ENCODE measurements around the gene ANG.

The ANG gene

DNA sequence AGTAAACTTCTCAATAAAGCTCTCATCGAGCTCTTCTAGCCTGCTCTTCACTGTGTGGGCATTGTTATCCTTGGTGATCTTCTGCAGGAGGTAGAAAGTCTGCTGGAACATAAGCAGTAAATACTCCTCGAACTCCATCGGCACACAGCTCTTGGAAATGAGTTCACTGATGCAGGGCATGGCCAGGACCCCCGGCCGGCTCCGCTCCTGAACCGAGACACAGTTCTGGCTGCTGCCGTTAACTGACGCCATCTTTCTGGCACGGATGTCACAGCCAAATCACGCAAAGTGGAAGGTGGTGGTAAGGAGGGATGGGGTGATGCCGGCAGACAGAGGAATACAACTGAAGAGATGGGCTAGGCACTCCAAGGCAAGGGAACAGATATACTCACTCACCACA, 33.5 kb downstream of the ANG start:
- CTCF ChIA-PET = interaction anchor here (0.6 kb wide), 1 partner anchor 44 kb away, joined by 3 read pairs; no protein-coding TSS in a partner anchor
- H3K27ac ChIP-seq (ENCODE audit: extremely low read depth, low read depth, low read length) = no peak overlapping the region
- POLR2A ChIA-PET = no interaction called here
- TF ChIP-seq ZBTB21 (tag by site-specific recombination; IDR thresholded peaks at IDR 0.05) (no peak), ZNF214 (tag by site-specific recombination; IDR thresholded peaks at IDR 0.05; ENCODE audit: borderline replicate concordance) (no peak), ZNF529 (tag by site-specific recombination; IDR thresholded peaks at IDR 0.05; ENCODE audit: insufficient replicate concordance) (no peak), ZFP3 (tag by site-specific recombination; IDR thresholded peaks at IDR 0.05; ENCODE audit: low read depth) (no peak), ZNF624 (tag by site-specific recombination; IDR thresholded peaks at IDR 0.05) (no peak), ZFP37 (tag by site-specific recombination; IDR thresholded peaks at IDR 0.05) (no peak), KLF7 (tag by site-specific recombination; IDR thresholded peaks at IDR 0.05; ENCODE audit: borderline replicate concordance) (no peak)
- TF ChIP-seq, protein P1, sequence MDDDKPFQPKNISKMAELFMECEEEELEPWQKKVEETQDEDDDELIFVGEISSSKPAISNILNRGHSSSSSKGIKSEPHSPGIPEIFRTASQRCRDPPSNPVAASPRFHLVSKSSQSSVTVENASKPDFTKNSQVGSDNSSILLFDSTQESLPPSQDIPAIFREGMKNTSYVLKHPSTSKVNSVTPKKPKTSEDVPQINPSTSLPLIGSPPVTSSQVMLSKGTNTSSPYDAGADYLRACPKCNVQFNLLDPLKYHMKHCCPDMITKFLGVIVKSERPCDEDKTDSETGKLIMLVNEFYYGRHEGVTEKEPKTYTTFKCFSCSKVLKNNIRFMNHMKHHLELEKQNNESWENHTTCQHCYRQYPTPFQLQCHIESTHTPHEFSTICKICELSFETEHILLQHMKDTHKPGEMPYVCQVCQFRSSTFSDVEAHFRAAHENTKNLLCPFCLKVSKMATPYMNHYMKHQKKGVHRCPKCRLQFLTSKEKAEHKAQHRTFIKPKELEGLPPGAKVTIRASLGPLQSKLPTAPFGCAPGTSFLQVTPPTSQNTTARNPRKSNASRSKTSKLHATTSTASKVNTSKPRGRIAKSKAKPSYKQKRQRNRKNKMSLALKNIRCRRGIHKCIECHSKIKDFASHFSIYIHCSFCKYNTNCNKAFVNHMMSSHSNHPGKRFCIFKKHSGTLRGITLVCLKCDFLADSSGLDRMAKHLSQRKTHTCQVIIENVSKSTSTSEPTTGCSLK (tag by site-specific recombination; IDR thresholded peaks at IDR 0.05) = no peak
- TF ChIP-seq, protein P2, sequence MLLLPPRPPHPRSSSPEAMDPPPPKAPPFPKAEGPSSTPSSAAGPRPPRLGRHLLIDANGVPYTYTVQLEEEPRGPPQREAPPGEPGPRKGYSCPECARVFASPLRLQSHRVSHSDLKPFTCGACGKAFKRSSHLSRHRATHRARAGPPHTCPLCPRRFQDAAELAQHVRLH (tag by site-specific recombination; IDR thresholded peaks at IDR 0.05) = no peak
- TF ChIP-seq, protein P3, sequence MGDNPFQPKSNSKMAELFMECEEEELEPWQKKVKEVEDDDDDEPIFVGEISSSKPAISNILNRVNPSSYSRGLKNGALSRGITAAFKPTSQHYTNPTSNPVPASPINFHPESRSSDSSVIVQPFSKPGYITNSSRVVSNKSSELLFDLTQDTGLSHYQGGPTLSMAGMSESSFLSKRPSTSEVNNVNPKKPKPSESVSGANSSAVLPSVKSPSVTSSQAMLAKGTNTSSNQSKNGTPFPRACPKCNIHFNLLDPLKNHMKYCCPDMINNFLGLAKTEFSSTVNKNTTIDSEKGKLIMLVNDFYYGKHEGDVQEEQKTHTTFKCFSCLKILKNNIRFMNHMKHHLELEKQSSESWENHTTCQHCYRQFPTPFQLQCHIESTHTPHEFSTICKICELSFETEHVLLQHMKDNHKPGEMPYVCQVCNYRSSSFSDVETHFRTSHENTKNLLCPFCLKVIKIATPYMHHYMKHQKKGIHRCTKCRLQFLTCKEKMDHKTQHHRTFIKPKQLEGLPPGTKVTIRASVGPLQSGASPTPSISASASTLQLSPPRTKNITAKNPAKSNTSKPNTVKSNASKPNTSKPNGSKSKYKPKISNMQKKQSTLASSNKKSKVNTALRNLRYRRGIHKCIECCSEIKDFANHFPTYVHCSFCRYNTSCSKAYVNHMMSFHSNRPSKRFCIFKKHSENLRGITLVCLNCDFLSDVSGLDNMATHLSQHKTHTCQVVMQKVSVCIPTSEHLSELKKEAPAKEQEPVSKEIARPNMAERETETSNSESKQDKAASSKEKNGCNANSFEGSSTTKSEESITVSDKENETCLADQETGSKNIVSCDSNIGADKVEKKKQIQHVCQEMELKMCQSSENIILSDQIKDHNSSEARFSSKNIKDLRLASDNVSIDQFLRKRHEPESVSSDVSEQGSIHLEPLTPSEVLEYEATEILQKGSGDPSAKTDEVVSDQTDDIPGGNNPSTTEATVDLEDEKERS (tag by site-specific recombination; IDR thresholded peaks at IDR 0.05) = no peak
- TF ChIP-seq, protein P4, sequence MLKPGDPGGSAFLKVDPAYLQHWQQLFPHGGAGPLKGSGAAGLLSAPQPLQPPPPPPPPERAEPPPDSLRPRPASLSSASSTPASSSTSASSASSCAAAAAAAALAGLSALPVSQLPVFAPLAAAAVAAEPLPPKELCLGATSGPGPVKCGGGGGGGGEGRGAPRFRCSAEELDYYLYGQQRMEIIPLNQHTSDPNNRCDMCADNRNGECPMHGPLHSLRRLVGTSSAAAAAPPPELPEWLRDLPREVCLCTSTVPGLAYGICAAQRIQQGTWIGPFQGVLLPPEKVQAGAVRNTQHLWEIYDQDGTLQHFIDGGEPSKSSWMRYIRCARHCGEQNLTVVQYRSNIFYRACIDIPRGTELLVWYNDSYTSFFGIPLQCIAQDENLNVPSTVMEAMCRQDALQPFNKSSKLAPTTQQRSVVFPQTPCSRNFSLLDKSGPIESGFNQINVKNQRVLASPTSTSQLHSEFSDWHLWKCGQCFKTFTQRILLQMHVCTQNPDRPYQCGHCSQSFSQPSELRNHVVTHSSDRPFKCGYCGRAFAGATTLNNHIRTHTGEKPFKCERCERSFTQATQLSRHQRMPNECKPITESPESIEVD (tag by site-specific recombination; IDR thresholded peaks at IDR 0.05) = no peak
- H3K4me3 ChIP-seq (ENCODE audit: low read depth, low read length) = no peak overlapping the region
- no peaks in the 10 kb centered on the region for H3K36me3 ChIP-seq (ENCODE audit: control insufficient read depth in 2 of 2, insufficient read depth in 1 of 2, low read length in 2 of 2)
- H3K9me3 ChIP-seq (ENCODE audit: control insufficient read depth, insufficient read depth, low read depth, low read length) = no peaks in the 10 kb centered on the region
- H3K4me1 ChIP-seq (ENCODE audit: control insufficient read depth, insufficient read depth, low read length) = no peaks in the 10 kb centered on the region

DNA sequence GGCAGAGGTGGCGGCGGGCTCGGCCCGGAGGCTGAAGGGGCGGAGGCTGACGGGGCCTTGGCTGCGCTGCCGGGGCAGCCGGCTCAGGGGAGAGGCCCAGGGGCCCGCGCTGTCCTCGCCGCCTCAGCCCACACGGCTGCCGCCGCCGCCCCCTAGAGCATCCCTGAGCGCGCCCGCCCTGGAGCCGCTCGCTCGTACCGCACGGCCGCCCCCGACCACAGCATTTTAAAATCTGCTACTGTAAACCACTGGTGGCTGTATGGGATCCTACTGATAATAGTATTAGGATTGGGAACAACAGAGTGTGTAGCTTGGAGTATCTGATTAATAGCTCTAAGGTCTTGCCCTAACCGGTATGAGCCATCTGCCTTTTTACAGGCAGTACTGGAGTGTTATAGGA, 34.9 kb downstream of the ANG start:
- POLR2A ChIA-PET = no interaction called here
- CTCF ChIA-PET = no interaction called here
- H3K27ac ChIP-seq (ENCODE audit: extremely low read depth, low read depth, low read length) = no peak overlapping the region
- TF ChIP-seq ZNF549 (tag by site-specific recombination; IDR thresholded peaks at IDR 0.05) = no peak
- TF ChIP-seq, protein P5, sequence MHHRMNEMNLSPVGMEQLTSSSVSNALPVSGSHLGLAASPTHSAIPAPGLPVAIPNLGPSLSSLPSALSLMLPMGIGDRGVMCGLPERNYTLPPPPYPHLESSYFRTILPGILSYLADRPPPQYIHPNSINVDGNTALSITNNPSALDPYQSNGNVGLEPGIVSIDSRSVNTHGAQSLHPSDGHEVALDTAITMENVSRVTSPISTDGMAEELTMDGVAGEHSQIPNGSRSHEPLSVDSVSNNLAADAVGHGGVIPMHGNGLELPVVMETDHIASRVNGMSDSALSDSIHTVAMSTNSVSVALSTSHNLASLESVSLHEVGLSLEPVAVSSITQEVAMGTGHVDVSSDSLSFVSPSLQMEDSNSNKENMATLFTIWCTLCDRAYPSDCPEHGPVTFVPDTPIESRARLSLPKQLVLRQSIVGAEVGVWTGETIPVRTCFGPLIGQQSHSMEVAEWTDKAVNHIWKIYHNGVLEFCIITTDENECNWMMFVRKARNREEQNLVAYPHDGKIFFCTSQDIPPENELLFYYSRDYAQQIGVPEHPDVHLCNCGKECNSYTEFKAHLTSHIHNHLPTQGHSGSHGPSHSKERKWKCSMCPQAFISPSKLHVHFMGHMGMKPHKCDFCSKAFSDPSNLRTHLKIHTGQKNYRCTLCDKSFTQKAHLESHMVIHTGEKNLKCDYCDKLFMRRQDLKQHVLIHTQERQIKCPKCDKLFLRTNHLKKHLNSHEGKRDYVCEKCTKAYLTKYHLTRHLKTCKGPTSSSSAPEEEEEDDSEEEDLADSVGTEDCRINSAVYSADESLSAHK (tag by site-specific recombination; IDR thresholded peaks at IDR 0.05) = no peak
- TF ChIP-seq, protein P6, sequence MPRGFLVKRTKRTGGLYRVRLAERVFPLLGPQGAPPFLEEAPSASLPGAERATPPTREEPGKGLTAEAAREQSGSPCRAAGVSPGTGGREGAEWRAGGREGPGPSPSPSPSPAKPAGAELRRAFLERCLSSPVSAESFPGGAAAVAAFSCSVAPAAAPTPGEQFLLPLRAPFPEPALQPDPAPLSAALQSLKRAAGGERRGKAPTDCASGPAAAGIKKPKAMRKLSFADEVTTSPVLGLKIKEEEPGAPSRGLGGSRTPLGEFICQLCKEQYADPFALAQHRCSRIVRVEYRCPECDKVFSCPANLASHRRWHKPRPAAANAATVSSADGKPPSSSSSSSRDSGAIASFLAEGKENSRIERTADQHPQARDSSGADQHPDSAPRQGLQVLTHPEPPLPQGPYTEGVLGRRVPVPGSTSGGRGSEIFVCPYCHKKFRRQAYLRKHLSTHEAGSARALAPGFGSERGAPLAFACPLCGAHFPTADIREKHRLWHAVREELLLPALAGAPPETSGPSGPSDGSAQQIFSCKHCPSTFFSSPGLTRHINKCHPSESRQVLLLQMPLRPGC (tag by site-specific recombination; IDR thresholded peaks at IDR 0.05) = no peak
- TF ChIP-seq WT1 (tag by site-specific recombination; IDR thresholded peaks at IDR 0.05) = no peak
- no peak for TF ChIP-seq KLF1 (tag by site-specific recombination; IDR thresholded peaks at IDR 0.05)
- no peak for TF ChIP-seq ZNF114 (tag by site-specific recombination; IDR thresholded peaks at IDR 0.05)
- TF ChIP-seq, protein P7, sequence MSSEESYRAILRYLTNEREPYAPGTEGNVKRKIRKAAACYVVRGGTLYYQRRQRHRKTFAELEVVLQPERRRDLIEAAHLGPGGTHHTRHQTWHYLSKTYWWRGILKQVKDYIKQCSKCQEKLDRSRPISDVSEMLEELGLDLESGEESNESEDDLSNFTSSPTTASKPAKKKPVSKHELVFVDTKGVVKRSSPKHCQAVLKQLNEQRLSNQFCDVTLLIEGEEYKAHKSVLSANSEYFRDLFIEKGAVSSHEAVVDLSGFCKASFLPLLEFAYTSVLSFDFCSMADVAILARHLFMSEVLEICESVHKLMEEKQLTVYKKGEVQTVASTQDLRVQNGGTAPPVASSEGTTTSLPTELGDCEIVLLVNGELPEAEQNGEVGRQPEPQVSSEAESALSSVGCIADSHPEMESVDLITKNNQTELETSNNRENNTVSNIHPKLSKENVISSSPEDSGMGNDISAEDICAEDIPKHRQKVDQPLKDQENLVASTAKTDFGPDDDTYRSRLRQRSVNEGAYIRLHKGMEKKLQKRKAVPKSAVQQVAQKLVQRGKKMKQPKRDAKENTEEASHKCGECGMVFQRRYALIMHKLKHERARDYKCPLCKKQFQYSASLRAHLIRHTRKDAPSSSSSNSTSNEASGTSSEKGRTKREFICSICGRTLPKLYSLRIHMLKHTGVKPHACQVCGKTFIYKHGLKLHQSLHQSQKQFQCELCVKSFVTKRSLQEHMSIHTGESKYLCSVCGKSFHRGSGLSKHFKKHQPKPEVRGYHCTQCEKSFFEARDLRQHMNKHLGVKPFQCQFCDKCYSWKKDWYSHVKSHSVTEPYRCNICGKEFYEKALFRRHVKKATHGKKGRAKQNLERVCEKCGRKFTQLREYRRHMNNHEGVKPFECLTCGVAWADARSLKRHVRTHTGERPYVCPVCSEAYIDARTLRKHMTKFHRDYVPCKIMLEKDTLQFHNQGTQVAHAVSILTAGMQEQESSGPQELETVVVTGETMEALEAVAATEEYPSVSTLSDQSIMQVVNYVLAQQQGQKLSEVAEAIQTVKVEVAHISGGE (tag by site-specific recombination; conservative IDR thresholded peaks at IDR 0.05; ENCODE audit: low read depth) = no peak

More for the DNA sequence above, 34.9 kb downstream of the ANG start:
- Histone ChIP-seq H3K36me3 (ENCODE audit: control insufficient read depth in 2 of 2, insufficient read depth in 1 of 2, low read length in 2 of 2) (no peaks in the 10 kb centered on the region), H3K9me3 (ENCODE audit: control insufficient read depth, insufficient read depth, low read depth, low read length) (no peaks in the 10 kb centered on the region), H3K4me1 (ENCODE audit: control insufficient read depth, insufficient read depth, low read length) (no peaks in the 10 kb centered on the region), H3K4me3 (ENCODE audit: low read depth, low read length) (no peak overlapping the region)
